Measurements from ENCODE around the gene MTMR1.
A peak's percentile ranks its signal among the peaks of the same experiment; 100 is the strongest.

The MTMR1 gene

GRCh38 chrX:150697641-150698040 lies 4.4 kb downstream of the MTMR1 start:
- DNase-seq: no peak

- peak; percentile 42 for DNase-seq
Observed at GRCh38 chrX:150698981-150699380, 5.8 kb downstream of the MTMR1 start.

GRCh38 chrX:150700107-150700506 lies 6.9 kb downstream of the MTMR1 start:
- no peak for DNase-seq

- DNase-seq: no peak
Observed at GRCh38 chrX:150701377-150701776, 8.2 kb downstream of the MTMR1 start.

GRCh38 chrX:150702966-150703694 lies 9.9 kb downstream of the MTMR1 start:
- peak; percentile 67 for DNase-seq

GRCh38 chrX:150703695-150703974 lies 10.4 kb downstream of the MTMR1 start:
- peak; percentile 65 for DNase-seq

GRCh38 chrX:150704030-150704613 lies 10.9 kb downstream of the MTMR1 start:
- DNase-seq: peak; percentile 56

GRCh38 chrX:150712619-150713018 lies 19.4 kb downstream of the MTMR1 start:
- DNase-seq: no peak

GRCh38 chrX:150715184-150715583 lies 22.0 kb downstream of the MTMR1 start:
- peak; percentile 36 for DNase-seq

- DNase-seq: no peak
Observed at GRCh38 chrX:150719621-150720020, 26.4 kb downstream of the MTMR1 start.

- no peak for DNase-seq
Observed at GRCh38 chrX:150729956-150730355, 36.8 kb downstream of the MTMR1 start.

GRCh38 chrX:150730719-150731118 lies 37.5 kb downstream of the MTMR1 start:
- no peak for DNase-seq

- peak; percentile 94 for DNase-seq
Observed at GRCh38 chrX:150731795-150732194, 38.6 kb downstream of the MTMR1 start.

GRCh38 chrX:150736475-150736874 lies 43.3 kb downstream of the MTMR1 start:
- peak; percentile 60 for DNase-seq

GRCh38 chrX:150752124-150752523 lies 58.9 kb downstream of the MTMR1 start:
- no peak for DNase-seq

- no peak for DNase-seq
Observed at GRCh38 chrX:150753357-150753756, 60.2 kb downstream of the MTMR1 start.

GRCh38 chrX:150753968-150754367 lies 60.8 kb downstream of the MTMR1 start:
- DNase-seq: no peak

- no peak for DNase-seq
Observed at GRCh38 chrX:150757371-150757770, 64.2 kb downstream of the MTMR1 start.

- DNase-seq: no peak
Observed at GRCh38 chrX:150759568-150760416, 66.6 kb downstream of the MTMR1 start.

- DNase-seq: no peak
Observed at GRCh38 chrX:150761176-150761818, 68.1 kb downstream of the MTMR1 start.

- no peak for DNase-seq
Observed at GRCh38 chrX:150761819-150762216, 68.6 kb downstream of the MTMR1 start.

- no peak for DNase-seq
Observed at GRCh38 chrX:150762258-150763165, 69.3 kb downstream of the MTMR1 start.

Data from inflammatory macrophage treated with lipopolysaccharide for 4 hours (primary cell).